ENCODE data around the gene ETFA.

The ETFA gene

GRCh38 chr15:76311100-76311953, at the start of gene ETFA:
Gene ETFA, minus strand, starts transcription at chr15:76311469. Its CDS starts 81 bp downstream, at chr15:76311388.
- TF ChIP-seq RAD21 (IDR thresholded peaks at IDR 0.05; ENCODE audit: low read depth) (no peak), EGR1 (IDR thresholded peaks at IDR 0.05) (no peak), TCF12 (IDR thresholded peaks at IDR 0.05; ENCODE audit: low read depth) (peak; percentile 70), ZBTB7A (IDR thresholded peaks at IDR 0.05; ENCODE audit: low read depth) (no peak), CEBPB (IDR thresholded peaks at IDR 0.05) (no peak), REST (IDR thresholded peaks at IDR 0.05; ENCODE audit: low read depth) (peak; percentile 27; the same call in 1 of the 2 replicates), TEAD4 (IDR thresholded peaks at IDR 0.05) (no peak), CREB1 (IDR thresholded peaks at IDR 0.05; ENCODE audit: low read depth) (no peak), EP300 (IDR thresholded peaks at IDR 0.05; ENCODE audit: borderline replicate concordance) (no peak), YY1 (IDR thresholded peaks at IDR 0.05; ENCODE audit: low read depth) (peak; percentile 69; the same call in 1 of the 2 replicates), NFIC (IDR thresholded peaks at IDR 0.05) (no peak), TAF1 (IDR thresholded peaks at IDR 0.05; ENCODE audit: low read depth) (peak; percentile 91), FOXM1 (IDR thresholded peaks at IDR 0.05; ENCODE audit: borderline replicate concordance, low read depth) (no peak), USF1 (IDR thresholded peaks at IDR 0.05) (peak; percentile 74), MAX (IDR thresholded peaks at IDR 0.05) (peak; percentile 89)

GRCh38 chr15:76360416-76360815, 49.1 kb upstream of the ETFA start:
- TF ChIP-seq FOXM1 (IDR thresholded peaks at IDR 0.05; ENCODE audit: borderline replicate concordance, low read depth) (no peak), TCF12 (IDR thresholded peaks at IDR 0.05; ENCODE audit: low read depth) (no peak), TAF1 (IDR thresholded peaks at IDR 0.05; ENCODE audit: low read depth) (no peak), MAX (IDR thresholded peaks at IDR 0.05) (no peak), USF1 (IDR thresholded peaks at IDR 0.05) (no peak), RAD21 (IDR thresholded peaks at IDR 0.05; ENCODE audit: low read depth) (no peak), EP300 (IDR thresholded peaks at IDR 0.05; ENCODE audit: borderline replicate concordance) (no peak), CEBPB (IDR thresholded peaks at IDR 0.05) (no peak), NFIC (IDR thresholded peaks at IDR 0.05) (no peak), TEAD4 (IDR thresholded peaks at IDR 0.05) (no peak), REST (IDR thresholded peaks at IDR 0.05; ENCODE audit: low read depth) (no peak), EGR1 (IDR thresholded peaks at IDR 0.05) (no peak), CREB1 (IDR thresholded peaks at IDR 0.05; ENCODE audit: low read depth) (no peak), ZBTB7A (IDR thresholded peaks at IDR 0.05; ENCODE audit: low read depth) (no peak), YY1 (IDR thresholded peaks at IDR 0.05; ENCODE audit: low read depth) (no peak)

- no peak for TF ChIP-seq NFIC (IDR thresholded peaks at IDR 0.05)
- no peak for TF ChIP-seq TEAD4 (IDR thresholded peaks at IDR 0.05)
- TF ChIP-seq EP300 (IDR thresholded peaks at IDR 0.05; ENCODE audit: borderline replicate concordance) = no peak
- TF ChIP-seq CREB1 (IDR thresholded peaks at IDR 0.05; ENCODE audit: low read depth) = no peak
- TF ChIP-seq YY1 (IDR thresholded peaks at IDR 0.05; ENCODE audit: low read depth) = no peak
- no peak for TF ChIP-seq ZBTB7A (IDR thresholded peaks at IDR 0.05; ENCODE audit: low read depth)
- TF ChIP-seq REST (IDR thresholded peaks at IDR 0.05; ENCODE audit: low read depth) = no peak
- no peak for TF ChIP-seq FOXM1 (IDR thresholded peaks at IDR 0.05; ENCODE audit: borderline replicate concordance, low read depth)
- TF ChIP-seq CEBPB (IDR thresholded peaks at IDR 0.05) = no peak
- no peak for TF ChIP-seq USF1 (IDR thresholded peaks at IDR 0.05)
- no peak for TF ChIP-seq MAX (IDR thresholded peaks at IDR 0.05)
- no peak for TF ChIP-seq TCF12 (IDR thresholded peaks at IDR 0.05; ENCODE audit: low read depth)
- TF ChIP-seq RAD21 (IDR thresholded peaks at IDR 0.05; ENCODE audit: low read depth) = no peak
- TF ChIP-seq EGR1 (IDR thresholded peaks at IDR 0.05) = no peak
- TF ChIP-seq TAF1 (IDR thresholded peaks at IDR 0.05; ENCODE audit: low read depth) = no peak
Measured at GRCh38 chr15:76359152-76359551, 47.9 kb upstream of the ETFA start.
